ENCODE results near the gene GGACT.

GGACT gene

DNA sequence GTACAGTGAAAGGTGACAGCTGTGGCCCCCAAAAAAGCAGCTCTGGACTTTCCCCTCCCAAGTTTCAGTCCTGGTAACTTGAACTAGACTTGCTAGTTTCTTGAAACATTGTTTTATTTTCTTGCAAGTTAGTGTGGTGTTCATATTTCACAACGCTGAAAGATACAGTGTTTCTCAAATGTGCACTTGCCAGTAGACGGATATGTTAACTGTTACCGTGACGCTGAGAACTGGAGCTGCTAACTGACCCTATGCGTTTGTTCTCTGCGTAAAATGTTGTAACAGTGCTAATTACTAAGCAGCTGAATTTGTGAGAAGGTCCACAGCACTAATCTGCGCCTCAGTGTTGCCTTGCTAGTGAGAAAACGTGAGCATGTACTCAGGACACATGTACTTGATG, 79.6 kb downstream of the GGACT start:
- DNase-seq: no peak

DNA sequence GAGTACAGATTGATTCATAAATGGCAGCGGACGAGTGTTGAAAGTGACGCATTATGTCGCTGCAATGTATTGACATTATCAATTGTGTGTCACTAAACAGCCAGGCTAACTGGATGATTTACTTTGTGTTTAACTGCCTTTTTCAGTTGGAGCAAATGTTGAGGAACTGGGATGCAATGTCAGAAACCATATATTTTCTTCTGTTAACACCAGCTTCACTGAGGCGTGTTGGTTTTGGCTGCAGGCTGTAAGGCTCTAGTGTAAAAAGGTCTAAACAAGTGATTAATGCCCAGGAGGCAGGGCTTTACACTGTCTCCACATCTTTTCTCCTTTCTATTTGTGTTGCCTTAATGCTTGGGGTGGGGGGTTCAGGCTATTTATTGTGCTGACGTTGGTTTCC, 80.1 kb downstream of the GGACT start:
- DNase-seq: no peak

DNA sequence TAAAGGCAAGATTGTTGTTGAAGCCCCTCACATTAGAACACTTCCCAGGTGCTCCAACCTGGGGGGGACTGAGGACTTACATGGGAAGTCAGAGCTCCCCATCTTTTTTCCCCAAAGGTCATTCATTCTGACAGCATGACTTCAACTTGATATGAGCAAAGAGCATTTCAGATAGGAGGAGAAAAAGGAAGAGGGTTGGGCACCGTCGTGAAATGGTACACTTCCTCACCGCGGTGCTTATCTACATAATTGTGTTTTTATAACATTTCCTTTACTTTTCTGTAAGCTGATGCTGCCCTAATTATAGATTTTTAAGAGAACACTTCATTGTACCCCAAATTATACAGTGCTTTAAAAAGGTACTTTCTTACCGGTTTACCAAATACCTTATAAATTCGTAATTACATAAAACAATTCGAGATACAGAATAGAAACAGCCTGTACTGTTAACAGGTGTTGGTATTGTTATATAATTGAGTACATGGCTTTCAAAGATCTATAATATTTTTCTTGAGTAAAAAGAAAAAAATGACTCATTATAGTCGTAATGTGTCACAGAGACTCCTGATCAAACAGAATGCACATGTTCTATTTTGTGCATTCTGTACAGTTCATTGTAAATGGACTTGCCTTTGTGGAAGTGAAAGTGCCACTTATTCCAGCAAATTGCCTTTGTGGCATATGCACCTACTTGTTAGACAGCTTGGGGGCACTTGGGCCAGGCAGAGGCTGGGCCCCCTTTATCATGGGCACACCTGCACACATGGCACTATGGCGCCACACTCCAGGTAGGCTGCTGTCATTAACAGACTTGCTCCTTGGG, 81.8 kb downstream of the GGACT start:
- DNase-seq: no peak

DNA sequence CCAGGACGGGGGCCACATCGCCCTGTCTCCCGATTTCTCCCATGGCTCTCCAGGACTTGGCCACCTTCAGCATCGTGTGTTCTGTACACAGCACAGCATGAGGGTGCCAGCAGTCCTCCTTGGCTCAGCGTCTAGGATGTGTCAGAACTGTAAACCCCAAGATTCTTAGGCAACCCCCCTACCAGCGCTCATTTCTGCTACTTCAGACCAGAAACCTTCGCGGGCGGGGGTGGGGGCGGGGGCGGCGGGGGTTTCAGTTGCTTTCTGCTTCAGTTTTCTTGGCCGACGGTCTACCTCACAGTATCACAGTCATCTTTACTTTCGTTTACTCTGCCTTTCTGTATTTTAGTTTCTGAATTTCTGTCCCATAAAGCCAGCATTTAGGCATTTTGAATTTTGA, 82.4 kb downstream of the GGACT start:
- DNase-seq: no peak

DNA sequence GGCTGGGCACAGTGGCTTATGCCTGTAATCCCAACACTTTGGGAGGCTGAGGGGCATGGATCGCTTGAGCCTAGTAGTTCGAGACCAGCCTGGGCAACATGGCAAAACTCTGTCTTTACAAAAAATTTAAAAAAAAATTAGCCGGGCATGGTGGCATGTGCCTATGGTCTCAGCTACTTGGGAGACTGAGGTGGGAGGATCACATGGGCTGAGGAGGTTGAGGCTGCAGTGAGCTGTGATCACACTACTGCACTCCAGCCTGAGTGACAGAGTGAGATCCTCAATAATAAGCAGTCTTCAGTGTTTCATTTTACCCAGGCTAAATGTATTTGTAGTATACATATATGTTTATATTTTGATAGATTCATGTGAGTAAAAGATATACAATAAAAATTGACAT, 85.0 kb downstream of the GGACT start:
- DNase-seq: no peak

DNA sequence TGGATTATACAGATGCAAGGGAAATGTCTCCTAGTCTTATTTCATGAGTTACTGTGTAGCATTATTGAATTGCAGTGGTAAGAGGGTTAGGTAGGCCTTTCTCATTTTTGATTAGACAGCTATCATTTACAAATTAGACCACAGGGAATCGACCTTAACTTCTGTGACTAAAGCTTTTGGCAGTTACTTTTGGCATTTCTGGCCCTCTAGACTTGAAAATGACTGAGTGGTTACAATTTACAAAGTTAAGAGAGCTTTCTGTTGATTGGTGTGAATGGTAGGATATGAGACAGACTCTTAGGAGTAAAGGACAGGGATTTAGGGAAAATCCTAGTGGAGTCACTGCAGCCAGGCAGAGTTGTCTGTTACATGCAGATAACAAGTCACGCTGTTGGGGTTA, 86.1 kb downstream of the GGACT start:
- no peak for DNase-seq

DNA sequence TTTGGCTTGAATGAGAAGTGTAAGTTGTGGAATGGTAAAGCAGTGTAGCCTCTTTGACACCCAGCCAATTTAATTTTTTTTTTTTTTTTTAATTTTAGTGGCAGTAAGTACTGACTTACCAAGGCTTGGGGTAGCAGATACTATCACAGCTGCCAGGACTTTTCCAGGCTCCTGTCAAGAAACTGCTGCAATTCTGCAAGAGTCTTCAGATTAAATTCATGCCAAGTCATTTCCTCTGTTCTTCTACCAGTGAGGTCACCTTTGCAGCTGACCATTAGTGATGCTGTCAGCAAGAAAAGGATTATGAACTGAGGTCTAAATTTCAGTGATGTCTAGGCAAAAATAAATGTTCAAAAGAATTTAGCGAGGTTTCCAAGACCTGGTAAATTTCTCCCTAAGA, 91.2 kb downstream of the GGACT start:
- no peak for DNase-seq

DNA sequence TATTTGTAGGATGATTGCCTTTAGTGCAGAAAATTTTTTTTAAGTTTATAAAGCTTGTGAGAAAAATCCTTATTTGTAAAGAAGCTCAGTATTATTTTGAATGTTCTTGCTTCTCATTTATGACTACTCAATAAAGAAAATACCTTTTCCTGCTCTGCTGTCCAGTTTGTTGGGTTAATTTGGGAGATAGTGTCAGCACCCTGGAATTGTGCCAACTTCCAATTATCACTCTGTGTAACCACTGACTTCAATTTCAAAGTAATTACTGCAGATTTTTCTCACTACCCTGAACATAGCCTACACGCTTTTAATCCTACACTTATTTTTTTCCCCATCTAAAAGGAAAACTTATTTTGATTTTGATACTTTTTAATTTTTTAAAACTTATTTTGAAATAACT, 93.1 kb downstream of the GGACT start:
- DNase-seq: no peak

DNA sequence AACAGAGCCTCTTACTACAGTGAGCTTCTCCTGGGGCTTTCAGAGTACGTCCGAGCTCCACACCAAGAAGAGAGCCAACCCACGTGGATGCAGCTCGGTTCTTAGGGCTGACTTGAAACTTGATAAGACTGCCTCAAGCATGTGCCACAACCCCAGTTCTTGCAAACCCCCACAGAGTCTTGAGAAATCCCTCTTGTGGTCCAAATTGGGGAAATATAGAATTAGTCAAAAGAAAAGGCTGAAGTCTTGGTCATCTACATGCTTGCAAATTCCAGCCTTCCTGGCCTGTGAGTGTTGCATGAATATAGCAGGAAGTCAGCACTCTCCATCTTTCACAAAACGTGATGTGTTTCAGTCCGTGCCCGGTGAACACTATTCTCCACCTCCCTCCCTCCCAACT, 95.2 kb downstream of the GGACT start:
- DNase-seq: no peak

DNA sequence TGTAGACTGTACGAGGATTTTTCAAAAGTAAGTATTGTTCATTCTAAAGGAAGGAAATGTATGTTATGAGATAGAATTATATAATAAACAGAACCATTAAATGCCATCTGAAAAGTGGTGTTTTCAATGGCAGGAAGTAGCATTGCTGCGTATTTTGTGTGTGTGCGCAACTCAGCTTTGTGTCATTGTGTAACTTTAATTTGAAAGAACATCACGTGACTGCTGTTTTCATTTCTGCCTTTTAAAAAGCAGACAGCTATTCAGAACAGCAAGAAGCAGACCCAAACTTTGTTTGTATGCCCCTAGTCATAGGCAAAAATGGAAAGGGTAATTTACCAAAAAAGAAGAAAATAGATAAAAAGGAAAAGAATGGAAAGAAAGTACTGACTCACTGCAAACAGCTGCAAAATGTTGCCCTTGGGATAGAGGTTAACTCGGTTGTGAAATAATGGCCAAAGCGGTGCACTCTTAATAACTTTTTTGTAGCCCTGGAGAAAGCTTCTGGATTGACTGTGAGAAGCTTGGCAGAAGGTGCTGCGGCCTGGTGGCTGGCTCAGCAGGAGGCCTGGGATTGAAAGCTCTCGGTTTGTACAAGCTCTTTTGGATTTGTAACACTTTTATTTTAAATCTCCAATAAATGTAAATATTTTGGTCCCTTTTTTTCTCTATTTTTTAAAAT, 97.3 kb downstream of the GGACT start:
- DNase-seq: no peak

DNA sequence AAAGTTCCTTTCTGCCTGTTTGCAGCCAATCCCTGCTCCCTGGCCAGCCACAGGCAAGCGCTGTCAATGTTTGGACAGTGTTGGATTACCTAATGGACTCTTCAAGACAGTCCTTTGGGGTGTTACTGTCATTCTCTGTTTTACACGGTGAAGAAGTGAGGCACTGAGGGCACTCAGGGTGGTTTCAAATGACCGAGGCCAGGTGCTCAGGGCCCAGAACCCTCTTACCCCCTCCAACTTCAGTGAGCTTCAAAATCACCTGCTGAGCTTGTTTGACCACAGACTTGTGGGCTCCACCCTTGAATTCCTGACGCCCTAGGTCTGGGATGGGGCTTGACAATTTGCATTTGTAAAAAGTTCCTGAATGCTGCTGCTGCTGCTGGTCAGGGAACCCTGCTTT, 97.9 kb downstream of the GGACT start:
- no peak for DNase-seq

DNA sequence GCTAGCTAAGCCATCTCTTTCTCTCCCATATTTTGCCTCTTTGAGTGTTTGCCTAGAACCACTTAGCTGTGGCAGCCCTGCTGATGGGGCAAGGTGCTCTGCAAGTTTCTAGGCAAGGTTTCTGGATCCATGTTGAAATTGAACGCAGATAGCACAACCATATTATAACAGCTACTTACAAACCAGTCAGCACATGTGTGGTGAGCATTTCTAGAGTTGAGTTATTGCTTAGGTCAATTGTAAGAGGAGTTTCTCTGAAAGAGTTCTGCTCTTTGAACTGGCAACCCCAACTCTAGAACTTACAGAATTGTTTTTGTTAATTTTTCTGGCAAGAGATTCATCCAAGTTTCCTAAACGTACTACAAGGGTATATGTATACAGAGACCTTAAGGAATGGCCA, 103.3 kb downstream of the GGACT start:
- no peak for DNase-seq

DNA sequence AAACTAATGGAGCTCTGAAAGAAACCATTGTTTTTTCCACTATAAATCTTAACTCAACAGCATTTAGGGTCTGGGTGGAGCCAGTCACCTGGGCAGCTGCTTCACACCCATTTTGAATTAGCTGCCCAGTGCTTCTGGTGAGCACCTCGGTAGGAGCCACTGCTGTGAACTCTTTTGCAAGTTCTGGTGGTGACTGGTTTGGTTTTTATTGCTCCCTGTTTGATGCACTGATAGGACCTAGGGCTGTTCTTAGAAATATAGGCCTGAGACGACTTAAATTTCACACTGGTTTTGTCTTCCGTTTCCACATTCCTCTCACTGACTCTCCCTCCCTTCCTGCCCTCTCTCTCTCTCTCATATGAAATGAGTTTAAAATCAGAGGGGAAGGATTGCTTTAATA, 103.9 kb downstream of the GGACT start:
- DNase-seq: no peak

DNA sequence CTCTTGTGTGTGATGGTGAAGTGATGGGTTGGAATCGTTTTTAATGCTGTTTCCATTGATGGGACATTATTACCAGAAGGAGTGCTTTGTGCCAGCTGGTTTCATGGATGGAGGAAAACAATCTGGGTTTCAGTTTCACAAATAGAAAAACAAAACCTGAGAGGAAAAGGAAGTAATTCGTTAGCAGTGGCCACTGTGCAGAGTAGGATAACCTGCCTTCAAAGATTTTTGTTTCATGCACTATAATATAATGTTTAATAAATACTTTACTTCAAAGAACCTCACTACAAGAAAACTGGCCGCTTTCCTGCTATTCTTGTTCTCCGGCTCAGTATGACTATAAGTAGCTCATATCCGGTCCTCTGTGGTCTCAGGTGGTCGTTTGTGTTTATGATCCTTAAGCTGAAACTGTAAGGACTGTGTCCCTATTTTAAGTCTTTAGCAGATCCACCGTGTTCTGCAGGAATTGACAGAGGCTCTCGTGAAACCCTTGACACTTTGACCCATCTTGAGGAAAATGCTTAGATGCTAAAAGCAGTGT, 104.7 kb downstream of the GGACT start:
- no peak for DNase-seq

DNA sequence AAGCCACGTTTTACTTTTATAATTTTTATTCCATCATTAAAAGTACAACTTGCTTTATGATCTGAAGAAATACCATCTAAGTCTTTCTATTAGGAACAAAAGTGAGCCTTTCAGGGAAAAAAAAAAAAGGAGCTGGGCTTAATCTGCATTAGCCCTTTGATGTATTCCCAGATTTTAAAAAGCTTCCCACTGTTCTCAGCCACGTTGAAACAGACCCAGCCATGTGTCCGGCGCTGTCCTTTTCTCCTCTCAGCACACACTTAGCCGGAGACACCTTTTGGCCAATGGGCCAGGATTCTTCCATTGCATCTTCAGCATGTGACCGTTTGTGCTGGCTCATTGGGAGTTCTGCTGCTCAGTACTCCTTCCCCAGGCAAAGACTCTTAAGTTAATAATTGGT, 105.5 kb downstream of the GGACT start:
- DNase-seq: no peak

DNA sequence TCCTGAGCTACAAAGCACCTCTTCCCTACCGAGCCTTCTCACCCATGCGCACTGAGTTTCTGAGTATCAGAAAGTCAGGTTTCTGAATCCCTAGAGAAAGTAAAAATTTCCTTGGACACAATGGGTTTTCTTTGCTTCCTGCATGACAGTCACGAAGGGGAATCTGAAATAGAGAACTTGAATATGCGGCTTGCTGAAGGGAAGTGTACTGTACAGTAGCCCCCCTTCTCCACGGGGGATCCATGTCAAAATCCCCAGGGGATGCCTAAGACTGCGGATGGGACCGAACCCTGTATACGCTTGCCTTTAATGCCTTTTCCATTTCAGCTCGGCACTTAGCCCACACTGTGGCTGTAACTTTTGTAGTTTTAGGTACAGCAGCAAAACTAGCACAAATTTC, 107.9 kb downstream of the GGACT start:
- DNase-seq: no peak
